ENCODE measurements around the gene ITPK1. TPM values are rescaled to one million over a fixed set of nuclear protein-coding genes. Genes with fewer than 3 reads are reported as not detected.

ITPK1 gene
- total RNA-seq, 1 donor from 2014 or later, result 43.0 TPM

DNA sequence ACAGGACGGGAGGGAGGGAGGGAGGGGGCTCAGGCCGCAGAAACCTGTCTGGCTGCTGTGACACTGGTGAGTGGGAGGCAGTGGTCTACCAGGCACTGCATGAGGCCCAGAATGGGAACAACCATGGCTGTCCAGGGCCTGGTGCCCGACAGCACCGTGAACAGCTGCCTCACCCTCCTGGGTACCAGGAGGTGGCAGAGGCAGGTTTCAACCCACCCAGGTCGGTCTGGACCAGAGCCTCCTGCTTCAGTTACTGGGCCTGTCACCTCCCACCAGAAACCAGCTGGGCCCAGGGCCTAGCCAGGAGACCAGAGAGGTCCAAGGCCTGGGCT, 80.2 kb downstream of the ITPK1 start:
- Mint-ChIP-seq H3K27ac (no peak overlapping the region), H3K9me3 (no peaks in the 10 kb centered on the region), H3K4me1 (peaks cover 65% of the 10 kb centered on the region), H3K36me3 (ENCODE audit: low read depth) (no peaks in the 10 kb centered on the region), H3K27me3 (no peaks in the 10 kb centered on the region), H3K4me3 (no peak overlapping the region)
- intact Hi-C loops (cut with micrococcal nuclease), result loop anchor here (2.0 kb wide), 1 partner anchor 31 kb away; no protein-coding TSS in a partner anchor
- CTCF ChIA-PET, result interaction anchor here (0.6 to 3.7 kb wide), 3 partner anchors 25 to 818 kb away, joined by 3 to 27 read pairs (median 3); partner anchors contain the start of gene ITPK1
- TF ChIP-seq, protein P1, sequence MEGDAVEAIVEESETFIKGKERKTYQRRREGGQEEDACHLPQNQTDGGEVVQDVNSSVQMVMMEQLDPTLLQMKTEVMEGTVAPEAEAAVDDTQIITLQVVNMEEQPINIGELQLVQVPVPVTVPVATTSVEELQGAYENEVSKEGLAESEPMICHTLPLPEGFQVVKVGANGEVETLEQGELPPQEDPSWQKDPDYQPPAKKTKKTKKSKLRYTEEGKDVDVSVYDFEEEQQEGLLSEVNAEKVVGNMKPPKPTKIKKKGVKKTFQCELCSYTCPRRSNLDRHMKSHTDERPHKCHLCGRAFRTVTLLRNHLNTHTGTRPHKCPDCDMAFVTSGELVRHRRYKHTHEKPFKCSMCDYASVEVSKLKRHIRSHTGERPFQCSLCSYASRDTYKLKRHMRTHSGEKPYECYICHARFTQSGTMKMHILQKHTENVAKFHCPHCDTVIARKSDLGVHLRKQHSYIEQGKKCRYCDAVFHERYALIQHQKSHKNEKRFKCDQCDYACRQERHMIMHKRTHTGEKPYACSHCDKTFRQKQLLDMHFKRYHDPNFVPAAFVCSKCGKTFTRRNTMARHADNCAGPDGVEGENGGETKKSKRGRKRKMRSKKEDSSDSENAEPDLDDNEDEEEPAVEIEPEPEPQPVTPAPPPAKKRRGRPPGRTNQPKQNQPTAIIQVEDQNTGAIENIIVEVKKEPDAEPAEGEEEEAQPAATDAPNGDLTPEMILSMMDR (IDR thresholded peaks at IDR 0.05), result no peak
- POLR2A ChIA-PET, result no interaction called here
- DNase-seq (no peak), ATAC-seq (ENCODE audit: low read depth) (no peak)

DNA sequence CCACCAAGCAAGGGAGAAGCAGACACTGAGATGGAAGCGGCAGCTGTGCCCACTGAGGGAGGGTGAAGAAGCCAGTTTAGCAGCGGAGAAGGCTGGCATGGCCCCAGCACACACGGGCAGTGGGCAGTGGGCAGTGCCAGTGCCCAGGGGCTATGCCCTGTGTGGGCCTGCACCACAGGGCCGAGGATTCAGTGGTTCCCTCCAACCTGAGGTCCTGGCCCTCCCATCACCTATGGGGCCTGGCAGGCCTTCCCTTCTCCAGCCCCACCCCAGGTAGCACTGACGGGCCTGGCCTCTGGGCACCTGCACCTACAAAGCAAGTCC, 81.1 kb downstream of the ITPK1 start:
- no peaks in the 10 kb centered on the region for H3K9me3 Mint-ChIP-seq
- TF ChIP-seq, protein P1 (IDR thresholded peaks at IDR 0.05), result no peak
- ATAC-seq (ENCODE audit: low read depth) (no peak), DNase-seq (no peak)
- H3K4me3 Mint-ChIP-seq, result no peak overlapping the region
- peaks cover 59% of the 10 kb centered on the region for H3K4me1 Mint-ChIP-seq
- H3K36me3 Mint-ChIP-seq (ENCODE audit: low read depth), result peaks cover 3% of the 10 kb centered on the region
- H3K27ac Mint-ChIP-seq, result peak overlapping the region; percentile 82
- H3K27me3 Mint-ChIP-seq, result no peaks in the 10 kb centered on the region
- intact Hi-C loops (cut with micrococcal nuclease), result loop anchor here (1.0 to 5.0 kb wide), 4 partner anchors 32 to 105 kb away; no protein-coding TSS in a partner anchor
- ChIA-PET CTCF (interaction anchor here (0.7 to 3.7 kb wide), 9 partner anchors 9 to 145 kb away, joined by 3 to 27 read pairs (median 3); partner anchors contain the start of gene ITPK1), POLR2A (interaction anchor here (0.6 kb wide), 1 partner anchor 75 kb away, joined by 3 read pairs; no protein-coding TSS in a partner anchor)

DNA sequence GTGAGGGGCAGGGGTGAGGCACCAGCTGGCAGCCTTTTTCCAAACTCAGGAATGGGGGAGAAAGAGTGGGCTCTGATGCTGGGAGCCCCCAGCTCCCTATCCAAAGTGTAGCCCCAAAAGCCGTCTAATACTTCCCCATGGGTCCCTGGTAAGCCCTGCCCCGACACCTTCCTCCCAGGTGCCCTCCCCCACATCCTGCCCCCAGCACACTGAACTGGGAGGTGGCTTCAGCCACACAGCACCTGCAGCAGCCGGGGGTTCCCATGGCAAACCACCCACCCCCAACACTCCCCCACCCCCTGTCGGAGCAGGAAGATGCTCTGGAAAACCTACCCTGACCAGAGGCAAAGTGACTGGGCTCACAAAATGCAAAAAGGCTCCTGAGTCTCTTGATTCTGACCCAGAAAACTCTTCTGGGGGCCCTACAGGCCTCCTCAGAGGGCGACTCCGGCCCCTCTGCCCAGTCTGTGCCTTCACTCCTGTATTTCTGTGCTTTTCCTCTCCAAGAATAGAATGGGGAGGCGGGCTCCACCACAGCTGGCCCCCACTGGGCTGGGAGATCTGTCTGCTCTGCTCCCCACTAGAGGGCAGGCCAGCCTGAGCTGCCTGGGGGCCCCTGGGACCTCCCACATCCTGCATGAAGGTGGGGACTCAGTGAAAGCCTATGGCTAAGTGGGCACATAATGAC, 81.6 kb downstream of the ITPK1 start:
- CTCF ChIA-PET, result interaction anchor here (0.7 to 3.7 kb wide), 10 partner anchors 9 to 145 kb away, joined by 3 to 27 read pairs (median 4); partner anchors contain the start of gene ITPK1
- H3K36me3 Mint-ChIP-seq (ENCODE audit: low read depth), result peaks cover 3% of the 10 kb centered on the region
- no peaks in the 10 kb centered on the region for H3K9me3 Mint-ChIP-seq
- TF ChIP-seq, protein P1 (IDR thresholded peaks at IDR 0.05), result no peak
- intact Hi-C loops (cut with micrococcal nuclease), result loop anchor here (1.0 to 5.0 kb wide), 4 partner anchors 33 to 105 kb away; no protein-coding TSS in a partner anchor
- POLR2A ChIA-PET, result interaction anchor here (0.6 kb wide), 1 partner anchor 75 kb away, joined by 3 read pairs; no protein-coding TSS in a partner anchor
- peaks cover 58% of the 10 kb centered on the region for H3K4me1 Mint-ChIP-seq
- H3K4me3 Mint-ChIP-seq, result peak overlapping the region; percentile 59
- ATAC-seq (ENCODE audit: low read depth), result peak; percentile 82
- H3K27ac Mint-ChIP-seq, result peak overlapping the region; percentile 82
- DNase-seq, result peak; percentile 31
- no peaks in the 10 kb centered on the region for H3K27me3 Mint-ChIP-seq

DNA sequence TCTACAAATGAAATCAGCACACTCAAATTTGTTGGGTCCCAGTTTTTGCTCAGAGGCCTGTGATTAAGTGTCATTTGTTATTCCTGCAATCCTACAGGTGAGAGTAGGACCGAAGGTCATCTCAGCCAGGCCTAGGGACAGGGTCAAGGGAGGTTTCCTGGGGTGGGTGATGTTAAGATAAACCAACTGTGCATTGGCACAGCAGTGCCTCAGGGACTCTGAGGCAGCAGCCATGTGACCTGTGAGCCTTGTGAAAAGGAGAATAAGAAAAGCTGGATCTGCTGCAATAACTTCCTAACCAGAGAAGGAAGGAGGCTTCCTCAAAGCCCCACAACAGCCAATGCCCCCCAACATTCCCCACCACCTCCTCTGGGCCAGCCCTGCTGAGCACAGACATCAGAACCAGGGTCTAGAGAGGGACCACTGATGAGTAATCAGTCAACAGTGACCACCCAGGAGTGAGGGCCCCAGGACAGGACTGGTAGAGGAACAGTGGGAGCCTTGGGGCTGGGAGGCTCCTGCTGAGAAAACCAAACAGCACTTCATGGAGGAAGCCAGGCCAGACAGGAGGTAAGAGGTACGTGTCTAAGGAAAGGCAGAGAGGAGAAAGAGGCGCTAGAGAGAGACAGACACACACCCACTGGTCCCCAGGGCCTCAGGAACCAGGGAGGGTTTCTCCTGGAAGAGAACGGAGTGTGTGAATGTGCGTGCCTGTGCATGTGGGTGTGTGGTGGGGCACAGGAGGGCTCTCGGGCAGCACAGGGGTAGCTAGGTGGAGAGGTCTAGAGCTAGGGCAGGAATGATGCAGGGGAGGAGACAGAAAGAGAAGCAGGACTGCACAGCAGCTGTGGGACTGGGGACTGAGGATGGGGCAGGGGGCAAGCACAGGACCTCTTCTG, 82.4 kb downstream of the ITPK1 start:
- DNase-seq, result no peak
- CTCF ChIA-PET, result interaction anchor here (1.6 to 3.7 kb wide), 3 partner anchors 81 to 99 kb away, joined by 4 to 27 read pairs (median 10); partner anchors contain the start of gene ITPK1
- TF ChIP-seq, protein P1 (IDR thresholded peaks at IDR 0.05), result no peak
- Mint-ChIP-seq H3K9me3 (no peaks in the 10 kb centered on the region), H3K27ac (peak overlapping the region; percentile 82), H3K4me3 (peak overlapping the region; percentile 59), H3K36me3 (ENCODE audit: low read depth) (peaks cover 3% of the 10 kb centered on the region), H3K27me3 (no peaks in the 10 kb centered on the region), H3K4me1 (peaks cover 60% of the 10 kb centered on the region)
- ATAC-seq (ENCODE audit: low read depth), result no peak
- POLR2A ChIA-PET, result interaction anchor here (0.6 to 1.9 kb wide), 3 partner anchors 27 to 80 kb away, joined by 3 to 11 read pairs (median 6); no protein-coding TSS in a partner anchor
- intact Hi-C loops (cut with micrococcal nuclease), result loop anchor here (5.0 kb wide), 1 partner anchor 81 kb away; no protein-coding TSS in a partner anchor

Data from activated B cell treated with CpG ODN at 0.5 μM for 24 hours (primary cell).